ENCODE data around the gene ARHGAP28.

GRCh38 chr18:6934859-6935258, 205.3 kb downstream of the ARHGAP28 start:
- TF ChIP-seq POLR2AphosphoS5 (IDR thresholded peaks at IDR 0.05) (no peak), CTCF (IDR thresholded peaks at IDR 0.05) (no peak), POLR2A (IDR thresholded peaks at IDR 0.05) (no peak), EP300 (IDR thresholded peaks at IDR 0.05; ENCODE audit: low read depth) (no peak)

All from transverse colon (tissue), 4 donors.